A549 (cell line): ENCODE measurements around the gene ADCY1. TPM values are rescaled to one million over a fixed set of nuclear protein-coding genes. Genes with fewer than 3 reads are reported as not detected.

Source experiments
- ATAC-seq, 2 experiments: fragments of 200-7000 bp in 1 of 2; fragments of >200 bp in 1 of 2; cut with Nextera tagmentation in 1 of 2; cut with Tn5 transposase in 1 of 2; 3 replicates each; pipeline versions ENCODE4 v1.8.0 to v1.9.1; 2018 to 2020; ENCODE audit warnings: mild to moderate bottlenecking in 1 of 2, moderate library complexity in 1 of 2
- CTCF ChIA-PET: fragments of 300-600 bp; sonication (Branson Sonifier 250); formaldehyde crosslinking; extraction: SDS; loops from one replicate; lab custom pipeline; 2021; ENCODE audit warnings: antibody characterized with exemption, inconsistent platforms; lab: Yijun Ruan, JAX
- POLR2A ChIA-PET: fragments of 350-600 bp; formaldehyde crosslinking; extraction: SDS; loops from one replicate; lab custom pipeline; 2021; ENCODE audit warnings: antibody characterized with exemption, inconsistent platforms; lab: Yijun Ruan, JAX
- DNase-seq, 2 experiments: peaks; one replicate each; pipeline versions ENCODE4 v3.0.0 to v3.0.0-alpha.2; 2011 to 2016; ENCODE audit warnings: low read depth in 1 of 2, low spot score in 1 of 2
- FAIRE-seq: peaks from 2 replicates; lab custom pipeline; 2011; peaks lifted over from hg19 to GRCh38; lab: Jason Lieb, UNC
- H3K27ac ChIP-seq, 2 experiments: fragments of >200 bp; sonication (Bioruptor Twin); formaldehyde crosslinking; 3 replicates each; pipeline ENCODE4 v1.5.1; 2016 to 2017
- H3K4me1 ChIP-seq: fragments of >200 bp; sonication (Bioruptor Twin); formaldehyde crosslinking; 3 replicates; pipeline ENCODE4 v1.6.1; 2016
- H3K4me2 ChIP-seq: fragments of >200 bp; sonication (Bioruptor Twin); formaldehyde crosslinking; 3 replicates; pipeline ENCODE4 v1.6.1; 2016
- H3K4me3 ChIP-seq: fragments of >200 bp; sonication (Bioruptor Twin); formaldehyde crosslinking; 3 replicates; pipeline ENCODE4 v1.5.1; 2016
- H3K9me3 ChIP-seq: fragments of >200 bp; sonication (Bioruptor Twin); formaldehyde crosslinking; 3 replicates; pipeline ENCODE4 v1.6.1; 2016
- BHLHE40 ChIP-seq: IDR thresholded peaks from 2 replicates; pipeline ENCODE4 v1.6.1; 2012; ENCODE audit warnings: low read depth, low read length, inconsistent platforms
- CBX2 ChIP-seq: fragments of 200-600 bp; sonication (generic); IDR thresholded peaks from 2 replicates; pipeline ENCODE4 v1.6.1; 2016; ENCODE audit warnings: low read depth, mild to moderate bottlenecking, borderline replicate concordance
- CBX8 ChIP-seq: fragments of 200-600 bp; sonication (generic); IDR thresholded peaks from 2 replicates; pipeline ENCODE4 v1.6.1; 2016
- CHD2 ChIP-seq: fragments of 150-350 bp; IDR thresholded peaks from 2 replicates; pipeline ENCODE4 v1.6.1; 2014; ENCODE audit warnings: low read length; ENCODE audit not compliant: partially characterized antibody
- CHD4 ChIP-seq: fragments of 200-600 bp; sonication (generic); IDR thresholded peaks from 2 replicates; pipeline ENCODE4 v1.6.1; 2016; ENCODE audit warnings: antibody characterized with exemption, mild to moderate bottlenecking, borderline replicate concordance
- CTCF ChIP-seq: fragments of >200 bp; sonication (Bioruptor Twin); formaldehyde crosslinking; IDR thresholded peaks from 3 replicates; pipeline ENCODE4 v1.5.1; 2016
- ELK1 ChIP-seq: fragments of 150-350 bp; IDR thresholded peaks from 2 replicates; pipeline ENCODE4 v1.6.1; 2014; ENCODE audit warnings: low read depth, mild to moderate bottlenecking, low read length
- ESRRA ChIP-seq: fragments of 150-350 bp; IDR thresholded peaks from 2 replicates; pipeline ENCODE4 v1.6.1; 2014; ENCODE audit warnings: mild to moderate bottlenecking, low read length, borderline replicate concordance
- HES2 ChIP-seq: fragments of >200 bp; sonication (Bioruptor Twin); formaldehyde crosslinking; IDR thresholded peaks from 2 replicates; pipeline ENCODE4 v1.6.1; 2016
- HEYL ChIP-seq: fragments of 250-450 bp; sonication (Bioruptor Pico); IDR thresholded peaks from 2 replicates; pipeline ENCODE4 v1.8.0; 2021; ENCODE audit warnings: mild to moderate bottlenecking, moderate library complexity
- HMGXB4 ChIP-seq: fragments of 250-450 bp; sonication (Bioruptor Pico); IDR thresholded peaks from 2 replicates; pipeline ENCODE4 v1.5.0; 2021; ENCODE audit warnings: mild to moderate bottlenecking, moderate library complexity, borderline replicate concordance
- HOXA7 ChIP-seq: fragments of 250-450 bp; sonication (Bioruptor Pico); IDR thresholded peaks from 2 replicates; pipeline ENCODE4 v1.5.0; 2020; ENCODE audit warnings: mild to moderate bottlenecking, moderate library complexity
- KDM5A ChIP-seq: fragments of 200-600 bp; sonication (generic); IDR thresholded peaks from 2 replicates; pipeline ENCODE4 v1.6.1; 2016; ENCODE audit warnings: antibody characterized with exemption, mild to moderate bottlenecking
- MAX ChIP-seq: IDR thresholded peaks from 2 replicates; pipeline ENCODE4 v1.6.1; 2012
- PBX3 ChIP-seq: IDR thresholded peaks from 2 replicates; pipeline ENCODE4 v1.6.1; 2012
- PHF8 ChIP-seq: fragments of 200-600 bp; sonication (generic); IDR thresholded peaks from 2 replicates; pipeline ENCODE4 v1.6.1; 2016; ENCODE audit warnings: low read depth, mild to moderate bottlenecking, antibody characterized with exemption, moderate library complexity, borderline replicate concordance
- POLR2A ChIP-seq: IDR thresholded peaks from 2 replicates; pipeline ENCODE4 v1.6.1; 2012; ENCODE audit warnings: mild to moderate bottlenecking, low read length
- RCOR1 ChIP-seq: fragments of 150-350 bp; IDR thresholded peaks from 2 replicates; pipeline ENCODE4 v1.6.1; 2014; ENCODE audit warnings: antibody characterized with exemption, low read length, low read depth
- RFX5 ChIP-seq: fragments of 450-650 bp; IDR thresholded peaks from 2 replicates; pipeline ENCODE4 v1.7.1; 2014; ENCODE audit warnings: antibody characterized with exemption, mild to moderate bottlenecking, moderate library complexity
- SMC3 ChIP-seq: fragments of >200 bp; sonication (Bioruptor Twin); formaldehyde crosslinking; IDR thresholded peaks from 3 replicates; pipeline ENCODE4 v1.6.1; 2018; ENCODE audit warnings: inconsistent platforms
- SREBF2 ChIP-seq: fragments of 450-650 bp; IDR thresholded peaks from 2 replicates; pipeline ENCODE4 v1.6.1; 2014; ENCODE audit warnings: mild to moderate bottlenecking, moderate library complexity
- TP53 ChIP-seq: fragments of 250-450 bp; sonication (Bioruptor Pico); IDR thresholded peaks from 2 replicates; pipeline ENCODE4 v1.5.0; 2021; ENCODE audit warnings: mild to moderate bottlenecking, moderate library complexity
- ZNF302 ChIP-seq: fragments of 250-450 bp; sonication (Bioruptor Pico); IDR thresholded peaks from 2 replicates; pipeline ENCODE4 v1.9.0; 2021; ENCODE audit warnings: inconsistent platforms, mild to moderate bottlenecking, moderate library complexity
- WGBS: methylation state at CpG from one replicate; pipeline ENCODE4 v1.1.6; 2017; ENCODE audit errors: missing lambda C conversion rate; 5-methylcytosine and 5-hydroxymethylcytosine counted together
- polyA plus RNA-seq, 4 experiments: library from polyadenylated mRNA; depleted of rRNA in 3 of 4; stranded (reverse); fragments of >200 nt; fragmentation: RNase III in 1 of 4; extraction: RNeasy Plus Mini Kit Qiagen cat#74134 plus additional on column Dnase treatment in 1 of 4; gene quantifications; 2 replicates in 3 of 4; 3 replicates in 1 of 4; pipeline ENCODE4 v1.2.3, GENCODE V29; 2011 to 2017

ADCY1 gene
- polyA plus RNA-seq, 2 of the 4 experiments (the other 2 are of a cell fraction) = 1.3 to 1.7 TPM

- FAIRE-seq (no peak), ATAC-seq (no peak), DNase-seq (no peak)
- Histone ChIP-seq H3K4me3 (no peak overlapping the region), H3K4me1 (no peaks in the 10 kb centered on the region), H3K9me3 (no peaks in the 10 kb centered on the region), H3K4me2 (no peak overlapping the region), H3K27ac (no peak overlapping the region)
- ChIA-PET POLR2A (no interaction called here), CTCF (no interaction called here)
- no peak for TF ChIP-seq HOXA7
- TF ChIP-seq POLR2A = no peak
- TF ChIP-seq ESRRA = no peak
- TF ChIP-seq CHD2 = no peak
- TF ChIP-seq SREBF2 = no peak
- no peak for TF ChIP-seq TP53 (CRISPR knock-in tag)
- no peak for TF ChIP-seq ZNF302 (CRISPR knock-in tag)
- no peak for TF ChIP-seq HMGXB4 (CRISPR knock-in tag)
- TF ChIP-seq KDM5A = no peak
- no peak for TF ChIP-seq CTCF
- TF ChIP-seq HEYL (CRISPR knock-in tag) = no peak
- TF ChIP-seq SMC3 = no peak
Observed at GRCh38 chr7:45699015-45699309, 124.8 kb downstream of the ADCY1 start.

GRCh38 chr7:45699726-45700390 is 125.7 kb downstream of the ADCY1 start:
- Histone ChIP-seq H3K4me3 (no peak overlapping the region), H3K9me3 (no peaks in the 10 kb centered on the region), H3K4me1 (no peaks in the 10 kb centered on the region)
- POLR2A ChIA-PET = no interaction called here
- WGBS = 72% methylated on average over 10 of the region's 11 CpGs
- ATAC-seq = no peak
- CTCF ChIA-PET = no interaction called here
- TF ChIP-seq CHD2 (no peak), RFX5 (no peak), BHLHE40 (no peak), HES2 (no peak), ELK1 (no peak), MAX (no peak), CHD4 (no peak), PBX3 (no peak), CBX8 (no peak), RCOR1 (no peak), PHF8 (no peak), HMGXB4 (CRISPR knock-in tag) (no peak), CBX2 (no peak)
- TF ChIP-seq, all 56 proteins: peak for 0
- DNase-seq (no peak), FAIRE-seq (no peak)
- no peak overlapping the region for H3K4me2 ChIP-seq
- no peak overlapping the region for H3K27ac ChIP-seq
